Activated CD8-positive, alpha-beta memory T cell treated with anti-CD3 and anti-CD28 coated beads for 36 hours (primary cell): ENCODE measurements around the gene PDZD7. TPM values are rescaled to one million over a fixed set of nuclear protein-coding genes. Genes with fewer than 3 reads are reported as not detected.

Experiments used
- CTCF ChIA-PET: fragments of 350-600 bp; sonication (Branson Sonifier 250); formaldehyde crosslinking; loops from one replicate; lab custom pipeline; 2021; ENCODE audit warnings: antibody characterized with exemption; lab: Charles Lee
- POLR2A ChIA-PET: fragments of 350-600 bp; sonication (Branson Sonifier 250); formaldehyde crosslinking; loops from one replicate; lab custom pipeline; 2021; ENCODE audit warnings: antibody characterized with exemption; lab: Charles Lee
- total RNA-seq, 2 experiments: library from RNA; stranded (reverse); gene quantifications; one replicate each; pipeline ENCODE4 v1.2.3, GENCODE V29; 2021

PDZD7 gene
- total RNA-seq, 2 experiments from 2014 or later: 0.27 TPM

DNA sequence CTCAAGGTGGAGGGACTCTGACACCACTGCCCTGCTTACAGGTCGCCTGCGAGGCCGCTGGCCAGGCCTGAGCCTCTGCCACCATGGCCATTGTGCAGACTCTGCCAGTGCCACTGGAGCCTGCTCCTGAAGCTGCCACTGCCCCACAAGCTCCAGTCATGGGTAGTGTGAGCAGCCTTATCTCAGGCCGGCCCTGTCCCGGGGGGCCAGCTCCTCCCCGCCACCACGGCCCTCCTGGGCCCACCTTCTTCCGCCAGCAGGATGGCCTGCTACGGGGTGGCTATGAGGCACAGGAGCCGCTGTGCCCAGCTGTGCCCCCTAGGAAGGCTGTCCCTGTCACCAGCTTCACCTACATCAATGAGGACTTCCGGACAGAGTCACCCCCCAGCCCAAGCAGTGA lies 28.5 kb downstream of the PDZD7 start:
- POLR2A ChIA-PET: interaction anchor here (0.6 kb wide), 1 partner anchor 52 kb away, joined by 3 read pairs; no protein-coding TSS in a partner anchor

GRCh38 chr10:101001659-101002035 lies 29.3 kb downstream of the PDZD7 start:
- POLR2A ChIA-PET: no interaction called here
- CTCF ChIA-PET: interaction anchor here (0.5 kb wide), 1 partner anchor 39 kb away, joined by 3 read pairs; no protein-coding TSS in a partner anchor

More for the DNA sequence above, 28.5 kb downstream of the PDZD7 start:
- CTCF ChIA-PET: interaction anchor here (0.6 to 2.0 kb wide), 4 partner anchors 10 to 59 kb away, joined by 3 to 10 read pairs (median 4); no protein-coding TSS in a partner anchor

DNA sequence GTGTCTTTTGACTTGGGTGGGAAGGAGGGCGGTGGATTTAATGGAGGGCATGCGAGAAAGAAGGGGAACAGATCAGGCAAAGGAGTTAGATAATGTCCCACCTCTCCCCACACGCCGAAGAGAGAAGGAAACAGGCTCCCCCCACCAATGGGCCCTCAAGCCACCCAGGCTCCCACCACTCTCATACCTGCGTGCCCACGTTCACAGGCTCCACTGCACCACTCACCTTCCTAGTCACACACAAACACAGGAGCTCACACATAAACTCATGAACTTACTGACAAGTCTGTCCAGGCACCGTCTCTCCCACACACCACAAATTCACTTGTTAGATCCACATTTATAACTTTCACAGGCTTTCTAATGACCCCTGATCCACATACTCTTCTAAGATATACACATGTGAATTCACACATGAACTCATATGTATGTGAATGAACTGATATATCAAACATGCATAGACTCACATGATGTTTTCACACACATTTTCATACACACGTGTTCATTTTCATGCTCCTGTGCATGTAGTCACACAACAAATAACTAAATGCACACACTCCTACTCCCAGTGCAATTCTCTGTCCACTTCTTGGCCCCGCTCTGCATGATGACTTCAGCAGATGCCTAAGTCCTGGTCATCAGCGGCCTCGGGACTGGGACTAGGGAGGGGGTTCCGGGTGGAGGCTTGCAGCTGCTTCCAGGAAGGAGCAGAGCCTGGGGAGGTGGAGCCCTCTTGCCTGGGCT lies 29.8 kb downstream of the PDZD7 start:
- CTCF ChIA-PET: interaction anchor here (0.5 to 0.7 kb wide), 2 partner anchors 13 to 40 kb away, joined by 3 to 4 read pairs; no protein-coding TSS in a partner anchor
- POLR2A ChIA-PET: no interaction called here

- CTCF ChIA-PET: interaction anchor here (0.7 to 3.9 kb wide), 4 partner anchors 11 to 14 kb away, joined by 3 to 36 read pairs (median 9); no protein-coding TSS in a partner anchor
- POLR2A ChIA-PET: no interaction called here
Observed at GRCh38 chr10:101000127-101000914, 30.6 kb downstream of the PDZD7 start.

DNA sequence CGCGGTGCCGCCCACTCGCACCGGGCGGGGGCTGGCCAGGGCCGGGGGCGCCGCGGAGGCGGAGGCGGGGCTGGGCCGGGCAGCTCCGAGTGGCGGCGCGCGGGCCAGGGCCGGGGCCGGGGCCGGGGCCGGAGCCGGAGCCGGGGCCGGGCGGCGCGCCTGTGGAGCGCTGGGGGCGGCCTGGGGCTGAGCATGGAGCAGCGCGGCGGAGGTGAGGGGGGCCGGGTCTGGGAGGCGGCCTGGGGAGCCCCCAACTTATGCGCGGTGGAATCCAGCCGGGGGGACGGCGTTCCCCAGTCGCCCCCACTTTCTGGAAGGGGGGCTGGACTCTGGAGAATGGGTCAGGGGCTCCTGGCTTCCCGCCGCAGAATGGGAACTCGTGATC lies 31.2 kb downstream of the PDZD7 start, which contains the start of gene LZTS2:
Gene LZTS2, plus strand, starts transcription at position 67 of the 385 bp plus-strand sequence. CDS start 2,731 bp downstream, outside the sequence.
- CTCF ChIA-PET: interaction anchor here (0.7 to 3.9 kb wide), 7 partner anchors 8 to 30 kb away, joined by 3 to 46 read pairs (median 3); partner anchors contain the start of genes PDZD7 and SFXN3
- POLR2A ChIA-PET: interaction anchor here (0.9 kb wide), 1 partner anchor 30 kb away, joined by 3 read pairs; no protein-coding TSS in a partner anchor

DNA sequence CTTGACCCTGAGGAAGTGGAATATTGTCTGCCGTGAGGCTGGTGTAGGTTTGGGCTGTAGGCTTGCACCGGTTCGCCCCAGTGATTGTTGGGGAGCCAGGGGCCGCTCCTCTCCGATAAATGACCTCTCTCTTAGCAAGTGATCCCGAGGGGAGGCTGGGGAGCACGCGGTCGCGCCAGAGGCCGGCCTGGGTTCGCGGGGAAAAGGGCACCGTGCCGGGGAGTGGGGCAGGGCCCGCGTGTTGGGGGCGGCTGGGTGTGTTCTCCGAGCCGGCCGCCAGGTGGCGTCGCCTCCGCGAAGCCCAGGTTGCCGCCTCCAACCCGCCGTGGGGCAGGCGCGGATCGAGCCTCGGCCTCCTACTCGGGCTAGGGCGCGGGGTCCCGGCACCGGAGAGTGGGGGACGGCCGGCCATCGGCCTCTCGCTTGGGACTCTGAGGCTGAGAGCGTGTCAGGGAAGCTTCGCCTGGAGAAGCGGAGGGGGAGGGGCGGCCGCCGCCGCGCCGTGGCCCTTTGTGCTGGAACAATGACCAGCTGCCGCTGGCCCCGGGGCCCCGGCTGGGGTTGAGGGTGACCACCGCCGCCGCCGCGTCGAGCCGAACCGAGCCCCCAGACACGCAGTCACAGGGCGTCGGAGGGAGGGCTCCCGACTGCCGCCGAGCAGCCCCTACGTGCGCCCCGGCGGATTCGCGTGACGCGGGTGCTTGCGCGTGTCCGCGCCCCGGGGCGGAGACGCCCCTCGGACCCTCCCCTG lies 31.8 kb downstream of the PDZD7 start:
- ChIA-PET POLR2A (interaction anchor here (0.9 kb wide), 1 partner anchor 29 kb away, joined by 3 read pairs; no protein-coding TSS in a partner anchor), CTCF (interaction anchor here (0.7 to 3.9 kb wide), 10 partner anchors 8 to 30 kb away, joined by 3 to 46 read pairs (median 4); partner anchors contain the start of genes PDZD7 and SFXN3)

GRCh38 chr10:100998183-100998990 lies 32.5 kb downstream of the PDZD7 start:
- ChIA-PET POLR2A (no interaction called here), CTCF (interaction anchor here (0.8 to 3.9 kb wide), 11 partner anchors 10 to 70 kb away, joined by 3 to 46 read pairs (median 6); partner anchors contain the start of genes MRPL43, PDZD7, SFXN3 and TWNK)

DNA sequence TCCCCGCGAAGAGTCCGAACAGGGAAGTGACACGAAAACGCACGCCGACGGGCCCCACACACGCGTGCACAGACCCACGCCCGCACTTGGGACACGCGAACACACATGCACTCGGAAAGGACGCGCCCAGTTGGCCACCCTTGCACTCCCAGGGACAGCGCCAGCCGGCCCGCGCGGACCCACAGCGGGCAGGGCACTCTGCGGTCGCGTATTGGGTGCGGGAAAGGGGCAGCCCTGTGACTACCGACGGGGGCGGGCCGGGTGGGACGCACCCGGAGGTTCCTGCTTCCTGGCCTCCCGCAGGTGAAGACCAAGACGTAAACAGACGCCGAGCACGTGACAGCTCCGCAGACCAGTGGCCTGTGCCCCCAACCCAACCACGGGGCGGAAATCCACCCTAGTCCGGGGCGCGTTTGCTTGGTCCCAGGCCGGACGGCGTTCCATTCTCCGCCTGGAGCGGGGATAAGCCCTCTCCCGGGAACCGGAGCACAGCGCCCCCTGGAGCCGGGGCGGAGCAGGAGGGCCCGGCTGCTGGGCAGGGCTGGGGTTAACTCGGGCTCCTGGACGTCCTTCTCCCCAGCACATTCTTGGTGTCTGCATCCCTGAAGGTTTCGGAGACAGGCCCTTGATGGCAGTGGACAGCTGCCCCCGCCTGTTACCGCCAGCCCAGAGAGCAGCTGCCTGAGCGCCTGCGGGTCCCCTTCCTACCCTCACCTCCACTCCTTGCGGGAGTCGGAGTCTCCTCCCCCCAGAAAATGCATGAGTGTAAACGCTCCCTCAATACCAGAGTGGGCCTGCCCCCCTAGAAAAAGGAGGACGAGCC lies 33.4 kb downstream of the PDZD7 start:
- ChIA-PET POLR2A (interaction anchor here (0.5 to 1.5 kb wide), 3 partner anchors 12 to 169 kb away, joined by 3 to 6 read pairs (median 4); partner anchors contain the start of gene PDZD7), CTCF (interaction anchor here (0.6 to 3.9 kb wide), 14 partner anchors 9 to 71 kb away, joined by 3 to 46 read pairs (median 5); partner anchors contain the start of genes MRPL43, PDZD7, SFXN3 and TWNK)

DNA sequence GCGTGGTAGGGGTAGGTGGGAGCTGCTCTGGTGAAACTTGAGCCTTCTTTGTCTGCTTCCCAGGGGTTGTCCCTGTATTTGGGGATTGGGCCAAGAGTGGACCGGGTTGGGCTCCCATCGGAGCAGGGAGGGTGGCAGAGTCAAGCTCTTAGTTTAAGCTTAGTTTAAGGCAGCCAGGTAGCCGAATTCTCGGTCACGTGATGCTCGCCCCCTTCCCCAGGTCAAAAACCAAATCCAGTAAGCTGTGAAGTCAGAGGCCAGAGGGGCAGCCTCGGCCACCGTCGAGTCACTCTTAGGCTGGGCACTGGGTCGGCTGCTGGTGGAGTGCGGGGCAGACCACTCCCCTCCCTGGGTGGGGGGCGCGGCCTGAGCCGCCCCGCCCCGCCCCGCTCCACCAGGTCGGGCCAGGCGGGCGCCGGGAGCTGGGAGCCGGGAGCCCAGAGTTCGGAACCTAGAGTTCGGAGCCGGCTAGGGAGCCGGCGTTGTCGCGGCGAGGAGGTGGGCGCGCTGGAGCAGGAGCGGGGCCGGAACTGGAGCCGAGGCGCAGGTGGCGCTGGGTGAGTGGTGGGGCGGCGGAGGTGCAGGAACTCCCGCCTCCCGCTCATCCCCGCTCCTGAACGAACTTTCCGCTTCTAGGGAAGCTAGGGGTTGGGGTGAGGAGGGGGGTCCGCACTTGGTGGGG lies 34.1 kb downstream of the PDZD7 start:
- ChIA-PET CTCF (interaction anchor here (0.6 to 3.9 kb wide), 13 partner anchors 8 to 72 kb away, joined by 3 to 46 read pairs (median 5); partner anchors contain the start of genes MRPL43, PDZD7, SFXN3 and TWNK), POLR2A (interaction anchor here (0.5 to 1.5 kb wide), 3 partner anchors 11 to 168 kb away, joined by 3 to 6 read pairs (median 4); partner anchors contain the start of gene PDZD7)

GRCh38 chr10:100995181-100995580 lies 35.7 kb downstream of the PDZD7 start:
- ChIA-PET POLR2A (no interaction called here), CTCF (no interaction called here)

DNA sequence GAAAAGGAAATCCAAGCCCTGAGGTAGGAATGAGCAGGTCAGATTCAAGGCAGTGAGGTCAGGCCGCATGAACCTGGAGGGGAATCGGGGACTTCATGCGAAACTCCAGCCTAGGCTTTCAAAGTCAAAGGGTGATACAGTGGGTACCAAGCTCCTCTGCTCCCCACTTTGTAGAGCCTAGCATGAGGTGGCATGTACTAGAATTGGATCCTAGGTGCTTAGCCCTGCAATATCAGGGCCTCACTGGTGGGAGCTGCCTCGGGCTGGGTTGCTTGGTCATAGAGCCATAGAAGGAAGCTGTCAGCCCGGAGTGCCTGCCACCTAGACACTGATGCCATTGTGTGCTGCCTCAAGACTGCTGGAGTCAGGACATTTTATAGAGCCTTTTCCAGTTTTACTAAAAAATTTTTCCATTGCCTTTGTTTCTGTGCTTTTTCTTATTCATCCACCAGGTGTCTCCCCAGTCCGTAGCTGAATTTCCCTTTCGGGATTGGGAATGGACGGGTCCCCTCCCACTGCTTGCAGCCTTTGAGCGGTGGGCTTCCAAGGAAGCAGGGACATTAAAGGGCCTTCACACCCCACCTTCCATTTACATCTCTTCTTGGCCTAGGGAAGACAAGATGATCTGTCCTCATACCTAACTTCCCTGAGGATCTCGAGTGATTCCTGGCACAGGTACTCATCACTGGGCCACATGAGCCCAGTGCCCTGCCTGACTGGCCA lies 36.8 kb downstream of the PDZD7 start:
- POLR2A ChIA-PET: no interaction called here

DNA sequence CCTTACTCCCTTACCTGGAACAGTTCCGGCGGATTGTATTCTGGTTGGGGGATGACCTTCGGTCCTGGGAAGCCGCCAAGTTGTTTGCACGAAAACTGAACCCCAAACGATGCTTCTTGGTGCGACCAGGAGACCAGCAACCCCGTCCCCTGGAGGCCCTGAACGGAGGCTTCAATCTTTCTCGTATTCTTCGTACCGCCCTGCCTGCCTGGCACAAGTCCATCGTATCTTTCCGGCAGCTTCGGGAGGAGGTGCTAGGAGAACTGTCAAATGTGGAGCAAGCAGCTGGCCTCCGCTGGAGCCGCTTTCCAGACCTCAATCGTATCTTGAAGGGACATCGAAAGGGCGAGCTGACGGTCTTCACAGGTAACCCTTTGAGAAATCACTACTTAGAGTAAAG lies 41.8 kb downstream of the PDZD7 start:
- CTCF ChIA-PET: interaction anchor here (0.6 to 1.3 kb wide), 4 partner anchors 8 to 180 kb away, joined by 3 to 4 read pairs (median 4); partner anchors contain the start of gene LZTS2
- POLR2A ChIA-PET: no interaction called here

More for the DNA sequence above, 36.8 kb downstream of the PDZD7 start:
- CTCF ChIA-PET: no interaction called here

- POLR2A ChIA-PET: no interaction called here
- CTCF ChIA-PET: interaction anchor here (0.9 to 1.2 kb wide), 4 partner anchors 10 to 154 kb away, joined by 3 to 4 read pairs (median 4); no protein-coding TSS in a partner anchor
Observed at GRCh38 chr10:100988166-100988565, 42.8 kb downstream of the PDZD7 start.

GRCh38 chr10:100987685-100988049 lies 43.3 kb downstream of the PDZD7 start:
- POLR2A ChIA-PET: no interaction called here
- CTCF ChIA-PET: interaction anchor here (0.9 to 1.8 kb wide), 3 partner anchors 10 to 154 kb away, joined by 3 to 10 read pairs (median 4); no protein-coding TSS in a partner anchor
